ENCODE results near the gene THYN1.
"Not testable (repeated sequence)": the region's sequence is repeated elsewhere in the genome, so short reads cannot be mapped to it uniquely, and the experiment has no call there.

THYN1 gene

DNA sequence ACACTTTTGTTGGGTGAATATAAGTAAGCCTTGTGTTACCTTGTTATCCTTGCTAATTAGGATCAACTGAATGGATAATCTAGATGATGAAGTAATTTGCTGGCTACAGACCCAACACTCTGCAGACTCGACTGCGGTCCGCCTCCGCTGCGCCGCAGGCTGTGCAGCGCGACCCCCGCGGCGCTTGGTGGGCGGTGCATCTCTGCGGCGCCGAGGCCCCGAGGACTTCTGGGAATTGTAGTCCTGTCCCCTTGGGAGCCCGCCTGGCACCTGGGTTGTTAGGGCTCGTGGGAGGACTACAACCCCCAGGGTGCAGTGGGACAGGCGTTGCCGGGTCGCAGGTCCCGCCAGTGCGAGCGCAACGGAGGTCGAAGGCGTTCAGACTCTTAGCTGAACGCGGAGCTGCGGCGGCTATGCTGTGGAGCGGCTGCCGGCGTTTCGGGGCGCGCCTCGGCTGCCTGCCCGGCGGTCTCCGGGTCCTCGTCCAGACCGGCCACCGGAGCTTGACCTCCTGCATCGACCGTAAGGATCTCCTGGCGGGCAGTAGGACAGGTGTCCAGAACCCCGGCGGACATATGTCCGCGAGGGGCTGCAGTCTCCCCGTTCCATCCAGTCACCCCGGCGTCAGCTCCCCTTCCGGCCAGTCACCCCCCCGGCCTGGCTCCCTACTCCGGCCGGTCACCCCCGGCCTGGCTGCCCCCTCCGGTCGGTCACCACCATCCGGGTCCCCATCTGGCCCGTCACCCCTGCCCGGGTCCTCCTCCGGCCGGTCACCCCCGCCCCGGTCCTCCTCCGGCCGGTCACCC is at the start of gene THYN1, which contains the start of gene ACAD8:
THYN1 (minus strand) TSS at position 165 of the 806 bp plus-strand sequence. CDS start 470 bp downstream, outside the sequence.
ACAD8 (plus strand) TSS at position 381 of the 806 bp plus-strand sequence; CDS start at position 414, 33 bp downstream.
- peak; percentile 91 for DNase-seq

DNA sequence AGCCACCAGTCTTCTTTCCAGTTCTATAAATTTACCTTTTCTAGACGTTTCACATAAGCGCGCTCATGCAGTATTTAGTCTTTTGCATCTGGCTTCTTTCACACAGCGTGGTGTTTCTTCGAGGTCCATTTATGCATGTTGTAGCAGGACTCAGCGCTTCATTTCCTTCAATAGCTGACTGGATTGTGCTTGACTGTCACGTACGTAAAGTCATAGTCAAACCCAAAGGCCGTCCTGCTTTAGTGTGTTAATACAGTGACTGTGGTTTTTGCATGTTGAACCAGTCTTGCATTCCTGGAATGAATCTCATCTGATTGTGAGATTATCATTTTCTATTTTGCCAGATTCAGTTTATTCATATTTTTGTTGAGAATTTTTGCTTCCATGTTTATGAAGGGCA is 41.5 kb upstream of the THYN1 start:
- DNase-seq = no peak

DNA sequence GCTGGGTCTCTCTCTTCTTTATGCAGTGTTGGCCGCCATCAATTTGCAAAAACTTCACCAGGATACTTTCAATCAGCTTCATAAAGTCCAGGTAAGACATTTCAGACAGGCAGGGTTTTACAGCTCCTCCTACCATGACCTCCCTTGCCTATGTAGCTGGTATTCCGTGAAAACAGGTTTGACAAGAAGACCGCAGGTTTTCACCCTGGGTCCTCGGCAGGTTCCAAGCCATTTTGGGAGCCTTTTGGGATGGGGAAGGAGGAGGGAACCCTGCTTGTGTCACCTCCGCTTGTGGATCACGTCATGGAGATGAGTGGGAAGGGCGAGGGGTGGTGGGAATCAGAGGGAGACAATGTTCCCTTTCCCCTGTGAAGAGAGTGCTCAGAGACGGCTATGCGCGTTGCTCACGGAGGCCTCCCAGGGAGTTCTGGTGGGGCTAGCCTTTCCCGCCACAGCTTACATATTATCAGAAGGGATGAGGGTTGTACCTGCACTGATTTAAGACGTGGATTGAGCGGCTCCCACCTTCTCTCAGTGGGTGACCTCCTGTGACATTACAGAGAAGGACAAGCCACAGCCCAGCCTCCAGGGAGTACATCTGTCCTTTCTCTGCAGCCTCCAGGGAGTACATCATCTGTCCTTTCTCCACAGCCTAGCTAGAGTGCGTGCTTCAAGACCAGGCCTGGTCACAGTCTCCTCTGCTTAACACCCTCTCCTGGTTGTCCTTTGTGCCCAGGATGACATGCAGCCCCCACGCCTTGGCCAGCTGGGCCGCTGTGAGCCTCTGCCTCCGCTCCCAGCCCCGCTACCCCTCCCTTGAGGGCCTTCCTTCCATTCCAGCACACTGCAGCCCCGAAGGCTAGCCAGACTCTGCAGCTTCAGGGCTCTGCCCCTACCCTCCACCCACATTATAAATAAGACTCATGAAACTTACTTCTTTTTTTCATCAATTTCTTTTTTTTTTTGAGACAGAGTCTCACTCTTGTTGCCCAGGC is 40.3 kb upstream of the THYN1 start:
- no peak for DNase-seq

DNA sequence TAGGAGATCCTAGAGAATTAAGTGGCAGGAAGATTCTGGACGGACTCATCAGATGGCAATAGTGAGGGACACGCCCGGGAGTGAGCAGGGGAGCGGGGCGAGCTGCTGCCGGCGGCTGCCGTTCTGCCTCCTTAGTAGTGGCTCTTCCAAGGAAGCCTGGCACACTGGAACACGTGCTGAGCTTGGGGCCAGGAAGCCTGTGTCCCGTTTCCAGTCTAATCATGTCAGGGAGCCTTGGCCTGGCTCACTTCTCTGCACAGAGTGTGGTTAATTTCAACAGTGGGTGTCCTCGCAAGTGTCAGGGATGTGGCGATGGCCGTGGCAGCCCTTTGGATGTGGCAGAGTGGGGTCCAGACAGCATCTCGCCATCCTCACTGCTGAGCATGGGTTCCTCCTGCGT is 39.5 kb upstream of the THYN1 start:
- DNase-seq = no peak

DNA sequence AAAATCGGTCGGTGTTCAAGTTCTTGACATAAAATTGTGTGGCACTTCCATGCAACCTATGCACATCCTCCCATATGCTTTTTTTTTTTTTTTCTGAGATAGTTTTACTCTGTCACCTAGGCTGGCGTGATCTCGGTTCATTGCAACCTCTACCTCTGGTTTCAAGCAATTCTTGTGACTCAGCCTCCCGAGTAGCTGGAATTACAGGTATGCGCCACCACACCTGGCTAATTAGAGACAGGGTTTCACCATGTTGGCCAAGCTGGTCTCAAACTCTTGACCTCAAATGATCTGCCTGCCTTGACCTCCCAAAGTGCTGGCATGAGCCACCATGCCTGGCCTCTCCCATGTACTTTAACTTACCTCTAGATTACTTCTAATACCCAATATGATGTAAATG is 38.0 kb upstream of the THYN1 start:
- no peak for DNase-seq

DNA sequence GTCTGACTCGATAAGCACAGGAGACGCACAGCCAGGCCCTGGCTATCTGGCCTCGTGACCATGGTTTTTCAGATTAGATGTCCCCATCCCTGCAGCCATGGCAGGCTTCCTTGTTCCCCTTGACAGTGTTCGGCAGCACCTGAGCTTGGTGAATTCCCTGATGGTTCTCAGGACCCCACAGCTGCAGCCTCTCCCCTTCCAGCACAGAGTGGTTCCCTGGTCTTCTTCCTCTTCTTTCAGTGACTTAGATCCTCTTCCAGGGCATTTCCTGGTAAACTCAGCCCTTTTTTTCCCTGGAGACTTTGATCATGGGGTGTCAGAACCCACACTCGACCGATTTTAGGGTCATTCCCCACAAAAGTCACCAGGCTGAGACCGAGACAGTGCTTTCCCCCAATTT is 37.5 kb upstream of the THYN1 start:
- no peak for DNase-seq

DNA sequence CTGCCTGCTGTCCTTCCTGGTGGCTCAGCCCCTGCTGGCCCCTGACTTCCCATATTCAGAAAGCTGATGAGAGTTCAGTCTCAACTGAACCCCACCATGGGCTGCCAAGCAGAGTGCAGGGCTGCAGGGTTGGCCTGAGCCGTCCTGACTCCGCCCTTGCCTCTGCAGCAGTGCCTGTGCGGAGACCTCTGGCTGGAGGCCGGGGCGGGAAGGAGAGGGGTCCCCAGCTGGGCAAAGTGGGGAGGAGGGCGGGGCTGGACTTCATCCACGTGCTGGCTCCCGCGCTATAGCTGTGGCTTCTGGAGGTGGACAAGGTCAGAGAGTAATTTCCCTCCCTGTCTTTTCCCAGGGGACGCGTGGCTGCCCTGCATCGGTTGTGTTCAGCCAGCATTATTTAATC is 36.6 kb upstream of the THYN1 start:
- DNase-seq = no peak

DNA sequence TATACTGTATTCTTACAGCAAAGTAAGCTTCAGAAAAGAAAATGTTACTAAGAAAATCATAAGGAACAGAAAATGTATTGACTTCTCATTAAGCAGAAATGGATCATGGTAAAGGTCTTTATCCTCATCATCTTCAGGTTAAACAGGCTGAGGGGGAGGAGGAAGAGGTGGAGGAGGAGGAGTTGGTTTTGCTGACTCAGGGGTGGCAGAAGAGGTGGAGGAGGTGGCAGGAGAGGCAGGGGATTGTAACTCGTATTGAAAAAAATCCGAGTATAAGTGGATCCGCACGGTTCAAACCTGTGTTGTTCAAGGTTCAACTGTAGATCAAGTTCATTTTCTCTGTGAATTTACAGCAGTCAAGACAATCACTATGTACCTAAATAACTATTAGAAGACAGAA is 36.0 kb upstream of the THYN1 start:
- no peak for DNase-seq

DNA sequence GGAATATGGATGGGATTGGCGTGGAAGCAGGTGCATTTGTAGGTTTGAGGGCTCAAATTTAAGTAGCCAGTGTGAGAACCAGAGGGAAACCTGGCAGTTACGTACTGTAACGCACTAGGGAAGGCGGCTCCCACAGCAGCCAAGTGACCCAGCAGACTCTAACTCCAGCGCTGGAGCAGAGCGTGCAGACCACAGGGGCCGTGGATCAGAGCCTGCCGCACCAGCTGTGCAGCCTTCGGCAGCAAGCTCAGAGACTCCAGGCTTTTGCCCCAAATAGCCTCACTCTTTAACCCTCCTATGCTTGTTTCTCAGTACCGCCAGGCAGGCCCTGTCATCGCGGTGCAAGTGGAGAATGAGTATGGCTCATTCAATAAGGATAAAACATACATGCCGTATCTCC is 35.3 kb upstream of the THYN1 start:
- DNase-seq = no peak

DNA sequence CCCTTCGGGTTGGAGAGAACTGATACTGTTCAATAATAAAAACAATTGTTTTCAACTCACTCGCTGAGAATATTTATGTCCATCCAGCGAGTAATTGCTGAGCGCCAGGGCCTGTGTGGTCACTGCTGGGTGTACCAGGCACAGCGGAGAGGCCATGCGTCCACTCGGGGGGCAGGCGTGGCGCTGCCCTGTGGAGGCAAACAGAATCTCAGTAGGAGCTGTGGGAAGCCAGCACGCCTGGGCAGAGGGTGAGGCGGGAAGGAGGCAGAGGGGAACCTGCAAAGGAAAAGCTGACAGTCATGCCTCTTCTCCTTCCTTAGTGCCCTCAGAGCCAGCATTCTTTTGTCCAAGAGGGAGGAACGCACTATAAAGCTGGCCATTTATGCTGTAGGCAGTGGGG is 34.4 kb upstream of the THYN1 start:
- no peak for DNase-seq

DNA sequence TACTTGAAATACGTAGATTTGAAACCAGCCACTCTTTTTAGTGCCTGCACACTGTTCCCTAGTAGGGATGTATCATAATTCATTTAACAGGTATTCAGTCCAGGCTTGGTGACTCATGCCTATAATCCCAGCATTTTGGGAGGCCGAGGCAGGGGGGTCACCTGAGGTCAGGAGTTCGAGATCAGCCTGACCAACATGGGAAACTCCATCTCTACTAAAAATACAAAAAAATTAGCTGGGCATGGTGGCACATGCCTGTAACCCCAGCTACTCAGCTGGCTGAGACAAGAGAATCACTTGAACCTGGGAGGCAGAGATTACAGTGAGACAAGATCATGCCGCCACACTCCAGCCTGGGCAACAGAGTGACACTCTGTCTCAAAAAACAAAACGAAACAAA is 31.2 kb upstream of the THYN1 start:
- DNase-seq = not testable (repeated sequence)

DNA sequence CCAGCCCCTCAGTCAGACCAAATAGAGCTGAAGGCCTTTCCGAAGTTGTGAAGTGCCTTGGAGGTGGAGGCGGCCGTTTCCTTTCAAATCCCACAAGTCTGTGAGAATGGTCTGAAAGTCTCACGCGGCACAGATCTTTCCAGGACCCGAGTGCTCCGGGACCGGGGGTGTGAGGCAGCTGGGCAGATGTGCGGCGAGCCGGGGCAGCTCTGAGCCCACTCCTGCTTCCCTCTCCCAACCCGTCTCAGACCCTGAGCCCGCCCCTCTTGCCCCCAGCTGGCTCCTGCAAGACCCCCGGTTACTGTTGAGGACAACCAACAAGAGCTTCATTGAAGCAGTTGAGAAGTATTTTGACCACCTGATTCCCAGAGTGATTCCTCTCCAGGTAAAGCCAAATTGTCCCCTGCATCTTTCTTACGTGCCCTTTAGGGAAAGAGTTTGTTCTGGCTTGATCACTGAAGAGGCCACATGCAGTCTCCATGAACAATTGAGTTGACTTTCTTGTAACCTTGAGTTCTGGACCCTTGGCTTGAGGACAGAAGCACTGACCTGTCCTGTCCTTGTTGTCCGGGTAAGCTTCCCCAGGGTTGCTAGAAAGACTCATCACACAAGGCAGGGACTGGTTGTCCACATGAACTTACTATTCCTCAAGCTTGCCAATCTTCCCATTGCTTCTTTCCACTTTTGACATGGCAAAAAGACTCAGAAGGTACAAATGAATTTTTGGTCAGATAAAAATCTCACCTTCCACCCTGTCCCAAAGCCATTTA is 30.5 kb upstream of the THYN1 start:
- no peak for DNase-seq

DNA sequence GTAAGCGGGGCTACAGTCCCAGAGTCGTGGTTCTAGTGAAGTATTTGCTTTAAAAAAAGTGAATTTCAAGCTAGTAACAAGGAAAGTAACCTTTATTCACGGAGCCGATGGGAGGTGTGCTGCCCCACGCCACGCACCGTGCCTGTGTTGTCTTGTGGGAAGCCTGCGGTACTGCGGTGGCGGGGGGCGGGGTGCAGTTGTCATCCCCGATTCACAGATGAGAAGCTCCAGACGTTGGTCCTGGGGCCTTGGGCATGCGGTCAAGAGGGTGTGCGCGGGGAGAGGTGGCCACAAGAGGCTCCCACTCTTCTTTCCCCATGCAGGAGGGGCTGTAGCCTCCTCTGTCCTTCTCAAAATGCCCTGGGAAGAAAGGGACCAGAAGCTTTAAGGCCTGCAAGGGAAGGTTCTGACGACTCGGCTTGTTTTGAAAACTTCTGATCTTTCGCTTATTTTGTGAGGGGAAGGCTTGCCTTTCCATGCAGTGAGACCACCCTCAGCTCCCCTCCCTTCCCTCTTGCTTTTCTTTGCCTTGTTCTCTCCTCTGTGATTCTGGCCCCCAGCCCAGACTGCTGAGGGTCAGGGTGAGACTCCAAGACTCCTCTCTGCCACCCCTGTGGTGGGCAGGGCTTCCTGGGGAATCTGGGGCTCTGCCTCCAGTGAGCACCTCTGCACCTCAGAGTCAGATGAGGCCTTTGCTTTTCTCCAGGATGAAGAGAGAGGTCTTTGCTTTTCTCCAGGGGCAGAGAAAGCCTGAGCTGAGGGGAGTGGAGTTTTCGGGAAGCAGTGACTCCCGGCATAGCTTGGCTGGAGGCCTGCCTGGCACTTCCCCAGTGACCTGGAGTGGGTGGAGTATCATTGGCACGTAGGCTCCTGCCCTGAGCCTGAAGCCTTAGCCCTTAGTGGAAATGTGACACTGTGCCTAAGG is 29.2 kb upstream of the THYN1 start:
- DNase-seq = no peak

DNA sequence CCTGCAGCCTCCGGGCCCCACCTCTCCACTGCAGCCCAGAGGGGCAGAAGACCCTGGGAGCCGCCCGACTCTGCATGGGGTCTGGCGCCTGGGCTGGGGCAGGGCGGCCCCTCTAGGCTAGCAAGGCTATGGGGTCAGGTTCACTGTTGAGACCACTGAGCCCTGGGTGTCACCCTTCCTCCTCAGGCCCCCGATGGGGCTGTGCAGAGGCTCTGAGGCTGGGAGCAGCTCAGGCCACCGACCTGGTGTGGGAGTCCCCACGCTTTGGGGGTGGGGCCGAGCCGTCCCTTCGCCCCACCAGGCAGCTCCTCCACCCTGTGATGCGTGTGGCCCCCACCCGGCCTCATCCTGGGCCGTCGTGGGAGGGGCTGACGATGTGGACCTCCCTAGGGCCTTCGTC is 28.5 kb upstream of the THYN1 start:
- DNase-seq = not testable (repeated sequence)

DNA sequence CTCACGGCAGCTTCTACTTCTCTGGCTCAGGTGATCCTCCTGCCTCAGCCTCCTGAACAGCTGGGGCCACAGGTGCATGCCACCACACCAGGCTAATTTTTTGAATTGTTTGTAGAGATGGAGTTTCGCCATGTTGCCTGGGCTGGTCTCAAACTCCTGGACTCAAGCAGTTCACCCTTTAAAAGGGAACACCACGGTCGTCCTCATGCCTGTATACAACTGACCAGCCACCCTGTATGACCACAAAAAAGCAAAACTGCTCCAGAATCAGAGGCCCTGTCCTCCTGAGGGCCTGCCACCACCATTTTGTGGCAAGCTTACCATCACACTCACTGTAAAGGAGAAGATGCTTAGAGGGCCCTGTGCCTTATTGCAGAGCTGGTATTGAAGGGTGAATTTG is 25.2 kb upstream of the THYN1 start:
- DNase-seq = no peak

DNA sequence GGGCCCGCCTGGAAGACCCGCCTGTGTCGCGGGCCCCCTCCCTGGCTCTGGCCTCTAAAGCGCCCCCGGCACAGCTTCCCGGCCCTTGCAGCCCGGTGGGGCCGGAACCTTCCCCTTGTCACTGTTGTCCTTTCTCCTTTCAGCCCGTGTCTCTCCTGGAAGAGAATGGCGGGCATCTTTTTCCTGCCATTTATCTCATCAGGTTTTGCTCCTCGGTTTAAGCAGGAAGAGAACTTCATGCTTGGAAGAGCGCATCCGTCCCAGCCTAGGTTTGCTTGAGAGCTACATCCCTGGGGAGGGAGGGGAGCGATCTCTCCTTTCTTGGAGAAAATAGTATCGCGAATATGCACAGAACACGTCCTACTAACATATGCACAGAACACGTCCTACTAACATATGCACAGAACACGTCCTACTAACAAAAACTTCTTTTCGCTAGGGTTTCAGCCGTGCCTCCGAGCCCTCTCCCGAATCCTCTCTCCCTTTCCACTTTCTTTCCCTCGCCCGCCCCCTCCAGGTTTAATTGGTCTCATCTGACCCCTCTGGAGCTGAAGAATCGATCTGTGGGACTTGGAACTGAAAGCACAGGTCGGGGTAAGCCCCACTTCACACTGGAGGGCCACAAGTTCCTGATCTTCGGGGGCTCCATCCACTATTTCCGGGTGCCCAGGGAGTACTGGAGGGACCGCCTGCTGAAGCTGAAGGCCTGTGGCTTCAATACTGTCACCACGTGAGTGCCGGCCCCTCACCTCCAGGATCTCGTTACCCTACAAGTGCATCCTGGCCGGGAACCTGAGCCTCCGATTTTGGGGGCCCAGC is 24.2 kb upstream of the THYN1 start:
- DNase-seq = no peak

DNA sequence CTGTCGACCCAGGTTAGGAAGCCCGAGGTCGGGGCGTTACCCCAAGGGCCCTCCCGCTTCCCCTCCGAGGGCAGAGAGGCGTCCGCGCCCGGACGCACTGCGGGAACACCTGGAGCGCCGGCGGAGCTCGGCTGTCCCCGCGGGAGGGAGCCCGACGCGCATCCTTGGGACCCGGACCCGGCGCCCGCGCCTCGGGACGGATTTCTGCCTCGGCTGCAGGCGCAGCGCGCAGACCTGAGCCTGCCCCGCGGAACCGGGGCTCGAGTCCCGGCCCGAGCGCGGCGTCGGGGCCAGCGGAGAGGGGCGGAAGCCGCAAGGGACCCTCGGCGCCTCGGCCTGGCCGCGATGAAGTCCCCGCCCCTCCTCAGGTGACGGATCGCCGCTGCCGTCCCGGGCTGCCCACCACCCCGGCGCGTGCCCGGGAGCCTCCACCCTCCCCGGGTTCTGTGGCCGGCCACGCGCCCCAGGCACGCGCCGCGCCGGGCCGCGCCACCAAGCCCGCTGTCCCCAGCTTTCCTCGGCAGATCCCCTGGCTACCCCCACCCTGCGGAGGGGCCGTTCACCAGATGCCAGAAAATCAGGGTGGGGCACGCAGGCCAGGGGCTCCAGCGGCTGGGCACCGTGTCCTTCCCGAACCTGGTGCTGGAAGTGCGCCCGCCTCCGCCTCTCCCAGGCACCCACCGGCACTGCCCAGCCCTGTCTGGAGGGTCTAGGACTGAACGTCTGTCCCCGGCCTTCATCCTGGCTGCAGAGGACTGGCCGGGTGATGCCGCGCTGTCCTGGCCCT is 23.4 kb upstream of the THYN1 start:
- no peak for DNase-seq

DNA sequence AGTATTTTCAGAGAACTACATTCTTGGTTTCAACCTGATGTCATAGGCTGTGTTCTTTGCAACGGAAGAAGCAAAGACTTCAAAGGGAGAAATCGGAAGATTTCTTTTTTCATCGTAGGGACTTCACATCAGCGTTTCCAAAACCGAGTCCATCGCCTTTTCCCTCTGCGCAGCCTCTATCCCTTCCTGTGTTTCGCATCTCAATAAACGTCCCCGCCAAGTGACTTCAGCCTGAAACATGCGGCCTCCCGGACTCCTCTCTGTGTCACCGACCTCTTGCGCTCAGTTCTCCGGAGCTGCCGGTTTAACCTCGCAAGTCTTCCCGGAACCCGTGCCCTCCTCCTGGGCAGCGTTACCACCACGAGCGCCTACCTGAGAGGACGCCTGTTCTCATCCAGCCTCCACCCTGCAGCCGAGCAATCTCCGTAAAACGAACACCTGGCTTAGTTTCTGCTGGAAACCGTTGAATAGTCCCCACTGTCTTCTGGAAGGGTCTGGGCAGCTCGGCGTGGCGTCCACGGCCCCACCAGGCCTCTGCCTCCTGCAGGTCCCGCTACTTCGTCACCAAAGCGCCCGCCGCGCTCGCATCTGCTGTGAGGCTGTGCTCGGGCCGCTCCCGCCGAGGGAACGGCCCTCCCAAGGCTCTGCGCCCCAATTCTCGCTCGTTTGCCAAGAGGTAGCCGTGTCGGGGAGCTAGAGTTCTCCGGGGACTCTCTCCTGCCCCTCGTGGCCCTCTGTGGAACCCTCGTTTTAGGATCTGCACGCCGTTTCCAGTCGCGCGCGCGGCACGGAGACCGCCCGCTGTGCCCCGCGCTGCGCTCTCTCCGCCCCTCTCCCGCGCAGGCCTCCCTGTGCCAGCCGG is 22.6 kb upstream of the THYN1 start, which contains the start of gene GLB1L3:
GLB1L3 (plus strand) TSS at position 846 of the 862 bp plus-strand sequence. CDS start 362 bp downstream, outside the sequence.
- no peak for DNase-seq

DNA sequence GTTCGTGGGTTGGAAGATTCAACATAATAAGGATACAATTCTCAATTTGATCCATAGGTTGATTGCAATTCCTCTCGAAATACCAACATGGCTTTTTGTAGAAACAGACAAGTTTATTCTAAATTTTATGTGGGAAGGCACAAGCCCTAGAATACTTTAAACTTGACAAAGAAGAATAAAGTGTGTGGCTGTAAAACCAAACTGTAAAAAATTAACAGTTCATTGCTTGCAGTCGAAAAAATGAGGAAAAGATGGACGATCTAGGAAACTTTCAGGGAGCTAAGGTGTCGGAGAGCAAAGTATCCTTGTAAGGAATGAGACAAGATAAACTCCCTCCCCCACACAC is 22.0 kb upstream of the THYN1 start:
- no peak for DNase-seq
